Pancreas (tissue), 10 donors: ENCODE data around the gene S1PR2. TPM values are rescaled to one million over a fixed set of nuclear protein-coding genes. Genes with fewer than 3 reads are reported as not detected.

Experiments
- ATAC-seq, 4 donors: fragments of 200-7000 bp; cut with Tn5 transposase; one replicate each; pipeline versions ENCODE4 v1.8.0 to v1.9.1; 2020; ENCODE audit warnings: mild to moderate bottlenecking in 4 of 4, moderate library complexity in 4 of 4
- DNase-seq, 6 donors: peaks; one replicate each; pipeline ENCODE4 v3.0.0-alpha.2; 2020
- FAIRE-seq: peaks from 2 replicates; lab custom pipeline; 2012; peaks lifted over from hg19 to GRCh38; lab: Jason Lieb, UNC
- H3K27ac ChIP-seq, 4 donors: fragments of 200-600 bp; sonication (generic); 1 replicate in 3 of 4; 2 replicates in 1 of 4; pipeline versions ENCODE4 v1.5.0 to v1.8.0; 2020
- H3K27me3 ChIP-seq, 4 donors: fragments of 200-600 bp; one replicate each; pipeline ENCODE4 v1.8.0; 2021
- H3K36me3 ChIP-seq, 3 donors: fragments of 200-600 bp; sonication (generic) in 1 of 3; one replicate each; pipeline versions ENCODE4 v1.5.0 to v1.8.0; 2020 to 2021
- H3K4me1 ChIP-seq, 3 donors: fragments of 200-600 bp; one replicate each; pipeline ENCODE4 v1.8.0; 2021
- H3K4me3 ChIP-seq, 4 donors: fragments of 200-600 bp; sonication (generic) in 2 of 4; one replicate each; pipeline versions ENCODE4 v1.5.0 to v1.8.0; 2020 to 2021
- H3K9me3 ChIP-seq, 4 donors: fragments of 200-600 bp; one replicate each; pipeline ENCODE4 v1.8.0; 2021
- CTCF ChIP-seq, 4 donors: fragments of 200-600 bp; sonication (generic) in 3 of 4; IDR thresholded peaks; one replicate each; pipeline versions ENCODE4 v1.5.0 to v1.8.0; 2021; ENCODE audit warnings: antibody characterized with exemption in 4 of 4
- WGBS, 2 donors: extraction: QIAGEN DNeasy Blood & Tissue Kit; methylation state at CpG; one replicate each; pipeline ENCODE4 v1.1.7; 2013; 5-methylcytosine and 5-hydroxymethylcytosine counted together
- intact Hi-C, 3 donors: fragments of 100-400 bp; cut with DNase I; formaldehyde crosslinking; loops; one replicate each; pipeline versions ENCODE4 v1.11.1 to v1.14.2; 2022
- polyA plus RNA-seq, 2 donors: library from polyadenylated mRNA; stranded (reverse); fragments of 200-250 nt; gene quantifications; one replicate each; pipeline ENCODE4 v1.2.3, GENCODE V29; 2013
- total RNA-seq, 6 donors: library from RNA; stranded (reverse); fragmentation: NEBNext Ultra II Directional in 4 of 6; extraction: Animal tissue kit (Norgen Biotek cat#: 25700) in 4 of 6; gene quantifications; one replicate each; pipeline versions ENCODE4 v1.2.1 to v1.2.4, GENCODE V29; 2021 to 2023
- donor health status: healthy with polysubstance abuse.
- donor health status: DM: no; HTN: no; CAD: no; lungs with moderate emphysema.
- donor health status: DM: no; HTN: no; CAD: no.
- donor health status: control.
- donor health status: control.
- donor health status: Bipolar disorder and iron deficiency.
- donor health status: DM: yes; HTN: yes; CAD: no.
- donor health status: DM: no; HTN: no; CAD: no.
- donor health status: DM: no; HTN: no; CAD: no.
- donor health status: DM: yes; HTN: yes; CAD: no.

The S1PR2 gene
- total and polyA plus RNA-seq, 8 donors: 1.6 to 4.8 (median 2.4) TPM

- WGBS, 2 donors: 86 to 90% methylated on average over 5 of the region's 5 CpGs
- H3K27me3 ChIP-seq: no peaks in the 10 kb centered on the region
These were observed 16.3 kb downstream of the S1PR2 start for GRCh38 chr19:10214784-10215183.

GRCh38 chr19:10211691-10212090 is 19.4 kb downstream of the S1PR2 start:
- Histone ChIP-seq H3K27ac (no peak overlapping the region), H3K27me3 (no peaks in the 10 kb centered on the region), H3K4me3 (no peak overlapping the region), H3K4me1 (no peaks in the 10 kb centered on the region), H3K36me3 (no peaks in the 10 kb centered on the region), H3K9me3 (no peaks in the 10 kb centered on the region)
- no peak for FAIRE-seq
- TF ChIP-seq CTCF (IDR thresholded peaks at IDR 0.05): no peak
- no peak for DNase-seq
- ATAC-seq: no peak
- intact Hi-C loops: no loop called here
- 69 to 82% methylated on average over 6 of the region's 6 CpGs for WGBS, 2 donors

More at GRCh38 chr19:10214784-10215183, 16.3 kb downstream of the S1PR2 start:
- Histone ChIP-seq H3K27ac (no peak overlapping the region), H3K9me3 (no peaks in the 10 kb centered on the region), H3K4me1 (no peaks in the 10 kb centered on the region), H3K4me3 (no peak overlapping the region), H3K36me3 (no peaks in the 10 kb centered on the region)
- TF ChIP-seq CTCF (IDR thresholded peaks at IDR 0.05): no peak
- FAIRE-seq (no peak), DNase-seq (no peak), ATAC-seq (no peak)
- intact Hi-C loops: no loop called here

- no peak overlapping the region for H3K4me3 ChIP-seq
- ATAC-seq: no peak
- FAIRE-seq: no peak
- 72 to 74% methylated on average over 4 of the region's 4 CpGs for WGBS, 2 donors
- no peak for TF ChIP-seq CTCF (IDR thresholded peaks at IDR 0.05)
- no peaks in the 10 kb centered on the region for H3K4me1 ChIP-seq
- no peak overlapping the region for H3K27ac ChIP-seq
- no peak for DNase-seq
- no peaks in the 10 kb centered on the region for H3K9me3 ChIP-seq
- H3K36me3 ChIP-seq: no peaks in the 10 kb centered on the region
- no peaks in the 10 kb centered on the region for H3K27me3 ChIP-seq
- intact Hi-C loops: no loop called here
These were observed 20.1 kb downstream of the S1PR2 start for GRCh38 chr19:10211061-10211460.

GRCh38 chr19:10209315-10209714 is 21.8 kb downstream of the S1PR2 start:
- H3K9me3 ChIP-seq: no peaks in the 10 kb centered on the region
- whole genome bisulfite sequencing, 2 donors: 47 to 61% methylated on average over 4 of the region's 4 CpGs
- ATAC-seq (no peak), DNase-seq (no peak), FAIRE-seq (no peak)
- H3K4me1 ChIP-seq: no peaks in the 10 kb centered on the region
- H3K4me3 ChIP-seq: no peak overlapping the region
- no peak overlapping the region for H3K27ac ChIP-seq
- H3K27me3 ChIP-seq: no peaks in the 10 kb centered on the region
- no peak for TF ChIP-seq CTCF (IDR thresholded peaks at IDR 0.05)
- H3K36me3 ChIP-seq: no peaks in the 10 kb centered on the region
- intact Hi-C loops: no loop called here

GRCh38 chr19:10207026-10207425 is 24.1 kb downstream of the S1PR2 start:
- WGBS, 2 donors: 98 to 100% methylated on average over 1 of the region's 1 CpG
- DNase-seq (no peak), ATAC-seq (no peak), FAIRE-seq (no peak)
- no peaks in the 10 kb centered on the region for H3K36me3 ChIP-seq
- H3K27me3 ChIP-seq: no peaks in the 10 kb centered on the region
- no peak overlapping the region for H3K4me3 ChIP-seq
- H3K27ac ChIP-seq: no peak overlapping the region
- intact Hi-C loops: no loop called here
- TF ChIP-seq CTCF (IDR thresholded peaks at IDR 0.05): no peak
- H3K9me3 ChIP-seq: no peaks in the 10 kb centered on the region
- H3K4me1 ChIP-seq: no peaks in the 10 kb centered on the region
